NCI-H2196 (cell line): Measurements from ENCODE around the gene IMMP2L.

Source experiments
- DNase-seq: peaks from one replicate; lab custom pipeline; 2025; ENCODE audit not compliant: unreplicated experiment; lab: John Stamatoyannopoulos, UW

Gene IMMP2L

GRCh38 chr7:111558991-111559390 is 3.3 kb downstream of the IMMP2L start:
- no peak for DNase-seq

DNA sequence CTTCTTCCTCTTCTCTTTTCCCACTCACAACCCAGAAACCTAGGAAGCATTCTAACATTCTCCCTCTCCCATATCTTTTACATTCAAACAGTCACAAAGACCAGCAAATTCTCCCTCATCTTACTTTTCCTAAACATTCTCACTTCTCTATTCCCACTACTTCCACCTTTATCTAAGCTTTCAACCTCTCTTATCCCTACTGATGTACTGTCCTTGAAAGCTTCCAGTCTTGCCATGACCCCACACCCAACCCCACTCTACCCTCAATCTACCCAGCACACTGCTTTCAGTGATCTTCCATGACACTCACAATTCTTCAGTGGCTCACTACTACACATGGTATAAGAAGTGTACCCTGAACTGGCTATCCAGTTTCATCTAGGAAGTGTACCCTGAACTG is 5.3 kb downstream of the IMMP2L start:
- no peak for DNase-seq

DNA sequence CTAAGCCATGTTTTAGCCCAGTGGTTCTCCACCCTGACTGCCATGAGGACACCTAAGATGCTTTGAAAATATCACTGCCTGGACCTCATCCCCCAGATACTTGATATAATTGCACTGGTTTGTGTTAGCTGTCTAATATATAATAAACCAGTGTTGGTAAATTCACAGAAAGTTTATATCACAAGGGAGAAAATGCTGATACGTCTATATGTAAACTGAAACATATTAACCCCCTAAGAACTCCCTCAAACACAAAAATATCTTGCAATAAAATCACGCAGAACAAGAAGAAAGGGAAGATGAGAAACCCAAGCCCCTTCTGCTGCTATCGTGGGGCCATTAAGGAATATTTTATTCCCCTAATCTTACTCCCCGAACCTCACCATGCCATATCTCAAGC is 8.2 kb downstream of the IMMP2L start:
- DNase-seq: no peak

DNA sequence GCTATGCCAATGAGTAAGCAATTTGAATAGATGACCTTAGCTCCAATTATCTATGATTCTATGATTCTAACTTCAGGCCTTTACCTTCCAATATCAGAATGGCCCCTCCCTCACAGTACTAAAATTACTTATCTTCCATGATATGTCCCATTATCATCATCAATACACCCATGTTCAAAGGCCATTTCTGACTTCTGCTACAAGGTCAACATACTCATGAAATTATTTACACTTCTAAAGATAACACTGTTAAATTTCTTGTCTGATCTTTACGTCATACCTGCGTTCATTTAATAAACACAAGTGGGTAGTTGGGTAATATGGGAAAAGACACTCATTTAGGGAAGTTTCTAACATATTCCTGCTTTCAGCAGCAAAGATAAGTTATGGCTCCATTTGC is 21.2 kb downstream of the IMMP2L start:
- DNase-seq: no peak

DNA sequence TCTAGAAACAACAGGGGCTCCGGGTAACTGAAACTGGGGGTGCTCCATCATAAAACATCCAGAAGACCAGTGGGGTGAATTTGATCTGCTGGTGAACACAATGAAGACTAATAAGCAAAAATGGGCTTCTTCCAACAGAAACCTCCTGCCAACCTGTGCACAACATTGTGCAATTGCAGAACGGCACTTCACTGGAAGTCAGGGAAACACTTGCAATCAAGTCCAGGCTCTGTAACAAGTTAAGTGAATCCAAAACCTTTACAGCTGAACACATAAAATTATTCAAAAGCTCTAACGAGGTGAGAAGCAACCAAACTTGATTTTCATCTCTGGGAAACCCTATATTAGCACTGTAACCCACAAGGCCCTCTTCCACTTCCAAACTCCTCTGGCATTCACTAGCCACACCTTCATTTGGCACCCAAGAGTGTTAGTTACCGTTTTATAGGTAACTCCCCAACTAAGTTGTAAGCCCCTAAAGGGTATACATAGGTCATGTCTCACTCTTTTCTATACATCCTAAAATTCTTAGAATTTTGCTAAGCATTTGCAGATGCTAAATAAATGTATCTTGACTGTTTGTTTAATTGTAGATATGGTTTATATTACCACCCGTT is 22.0 kb downstream of the IMMP2L start:
- DNase-seq: no peak

DNA sequence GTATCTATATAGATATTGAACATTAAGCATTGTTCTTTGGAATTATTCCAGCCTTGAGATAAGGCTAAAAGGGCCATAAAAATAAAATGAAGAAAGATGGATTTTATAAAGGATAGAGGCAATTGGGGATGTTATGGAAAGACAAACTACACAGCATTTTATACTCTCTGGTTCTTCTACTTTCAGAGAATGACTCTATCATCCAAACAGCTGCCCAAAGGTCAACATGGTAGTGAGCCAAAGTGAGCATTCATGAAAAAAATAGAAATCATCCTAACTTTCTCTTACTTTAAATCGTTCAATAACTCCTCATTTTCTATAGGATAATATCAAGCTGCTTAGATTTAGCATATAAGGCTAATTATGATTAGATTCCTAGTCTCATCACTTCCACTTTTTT is 25.2 kb downstream of the IMMP2L start:
- no peak for DNase-seq

GRCh38 chr7:111535142-111535870 is 27.0 kb downstream of the IMMP2L start:
- no peak for DNase-seq

- no peak for DNase-seq
Measured at GRCh38 chr7:111532625-111533024, 29.7 kb downstream of the IMMP2L start.

DNA sequence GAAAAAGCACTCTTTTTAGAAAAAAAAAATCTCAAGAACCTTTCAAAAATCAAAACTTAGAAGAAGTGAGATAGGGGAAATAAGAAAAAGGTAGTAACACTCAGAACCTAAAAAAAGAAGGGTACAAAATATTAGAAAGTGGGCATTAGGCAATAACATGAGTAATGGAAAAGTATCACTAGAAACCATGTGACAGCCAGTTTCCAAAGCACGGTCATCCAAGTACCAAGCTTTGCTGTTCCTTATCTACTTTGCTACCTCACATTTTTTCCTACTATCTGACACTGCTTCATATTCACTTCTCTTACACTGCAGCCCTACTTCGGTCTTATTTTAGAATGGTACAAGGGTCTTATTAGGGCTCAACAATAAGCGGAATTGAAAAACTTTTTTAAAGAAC is 30.3 kb downstream of the IMMP2L start:
- DNase-seq: no peak

DNA sequence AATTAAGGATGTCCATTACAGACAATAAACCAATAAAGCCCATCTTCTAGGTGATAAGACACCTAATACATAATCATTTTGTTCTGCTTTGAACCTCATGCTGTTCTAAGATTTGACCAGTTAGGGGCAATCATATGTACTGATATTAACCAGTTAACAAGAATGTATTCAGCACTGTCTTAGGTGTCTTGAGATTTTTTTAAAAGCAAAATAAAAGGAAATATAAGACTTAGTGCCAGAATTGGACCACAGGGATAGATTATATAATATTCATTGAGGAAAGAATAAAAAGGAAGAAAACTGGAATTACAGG is 32.0 kb downstream of the IMMP2L start:
- no peak for DNase-seq

- no peak for DNase-seq
Measured at GRCh38 chr7:111529507-111530355, 32.6 kb downstream of the IMMP2L start.

GRCh38 chr7:111528331-111528730 is 34.0 kb downstream of the IMMP2L start:
- no peak for DNase-seq

DNA sequence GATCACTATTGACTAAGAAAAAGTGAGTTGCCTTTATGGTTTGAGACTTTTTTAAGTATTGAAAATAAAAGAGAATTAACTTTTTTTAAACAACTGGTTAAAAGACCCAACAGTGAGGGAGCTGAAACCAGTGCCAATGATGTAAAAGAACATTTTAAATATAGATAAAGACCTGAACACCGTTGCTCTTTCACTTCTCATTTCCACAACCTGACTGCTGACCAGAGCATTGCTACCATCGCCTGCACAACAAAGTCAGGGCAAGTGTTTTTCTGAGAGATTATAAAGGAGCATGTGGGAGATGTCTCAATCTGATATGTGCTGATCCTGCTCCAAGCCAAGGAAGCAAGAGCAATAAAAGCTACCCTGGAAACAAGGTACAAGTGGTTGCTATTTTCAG is 34.7 kb downstream of the IMMP2L start:
- DNase-seq: no peak

DNA sequence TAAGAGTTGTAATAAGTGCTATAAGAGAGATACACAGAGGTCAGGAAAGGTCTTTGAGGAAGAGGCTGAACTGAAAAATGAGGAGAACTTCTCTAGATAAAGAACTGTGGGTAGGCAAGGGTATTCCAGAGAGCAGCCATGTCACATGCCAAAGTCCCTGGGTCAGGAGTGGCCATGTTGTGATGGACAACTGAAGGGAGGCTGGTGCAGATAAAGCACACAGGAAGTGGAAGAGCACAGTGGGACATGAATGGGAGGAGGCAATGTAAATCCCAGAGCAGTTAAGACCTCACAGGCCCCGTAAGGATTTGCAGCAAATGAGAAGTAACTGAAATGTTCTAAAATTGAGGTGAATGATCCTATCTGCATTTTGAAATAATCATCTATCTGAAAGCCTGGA is 37.2 kb downstream of the IMMP2L start:
- DNase-seq: no peak

- no peak for DNase-seq
Measured at GRCh38 chr7:111521660-111522059, 40.6 kb downstream of the IMMP2L start.

DNA sequence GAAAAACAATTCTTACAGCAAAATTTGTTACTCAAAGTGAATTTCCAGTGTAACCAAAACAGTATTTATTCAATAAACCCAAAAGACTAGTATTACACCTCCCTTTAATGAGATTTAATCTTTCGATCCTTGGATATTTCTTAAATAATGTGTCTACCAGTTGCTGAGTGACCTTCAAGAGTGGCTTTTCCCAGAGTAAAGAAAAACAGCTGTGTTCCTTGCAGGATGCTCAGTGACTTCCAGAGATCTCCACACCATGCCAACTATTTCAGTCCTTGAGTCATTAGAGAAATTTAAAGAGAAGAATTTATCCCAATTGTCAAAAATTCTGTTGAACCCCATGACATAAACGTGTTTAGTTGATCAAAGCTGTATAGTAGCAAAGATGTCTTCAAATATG is 44.0 kb downstream of the IMMP2L start:
- DNase-seq: no peak

GRCh38 chr7:111517549-111517951 is 44.7 kb downstream of the IMMP2L start:
- no peak for DNase-seq

DNA sequence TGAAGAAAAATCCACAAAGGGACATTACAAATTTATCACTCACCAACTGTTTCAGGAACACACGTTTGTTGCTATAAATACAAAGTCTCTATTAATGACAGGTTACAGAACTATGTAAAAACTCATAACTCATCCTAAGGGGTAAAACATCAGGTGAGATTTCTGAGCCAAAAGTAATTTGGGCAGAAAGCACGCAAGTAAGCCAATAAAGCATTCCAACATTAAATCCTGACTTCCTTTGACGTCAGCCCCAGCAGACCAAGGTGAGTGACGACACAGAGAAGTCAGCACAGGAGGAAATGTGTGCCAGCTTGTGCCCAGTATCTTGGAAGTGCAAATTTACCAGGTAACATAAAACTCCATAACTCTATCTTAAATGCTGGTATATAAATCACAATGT is 45.7 kb downstream of the IMMP2L start:
- no peak for DNase-seq

- DNase-seq: no peak
Measured at GRCh38 chr7:111513566-111513965, 48.7 kb downstream of the IMMP2L start.

GRCh38 chr7:111511845-111512244 is 50.4 kb downstream of the IMMP2L start:
- DNase-seq: no peak

DNA sequence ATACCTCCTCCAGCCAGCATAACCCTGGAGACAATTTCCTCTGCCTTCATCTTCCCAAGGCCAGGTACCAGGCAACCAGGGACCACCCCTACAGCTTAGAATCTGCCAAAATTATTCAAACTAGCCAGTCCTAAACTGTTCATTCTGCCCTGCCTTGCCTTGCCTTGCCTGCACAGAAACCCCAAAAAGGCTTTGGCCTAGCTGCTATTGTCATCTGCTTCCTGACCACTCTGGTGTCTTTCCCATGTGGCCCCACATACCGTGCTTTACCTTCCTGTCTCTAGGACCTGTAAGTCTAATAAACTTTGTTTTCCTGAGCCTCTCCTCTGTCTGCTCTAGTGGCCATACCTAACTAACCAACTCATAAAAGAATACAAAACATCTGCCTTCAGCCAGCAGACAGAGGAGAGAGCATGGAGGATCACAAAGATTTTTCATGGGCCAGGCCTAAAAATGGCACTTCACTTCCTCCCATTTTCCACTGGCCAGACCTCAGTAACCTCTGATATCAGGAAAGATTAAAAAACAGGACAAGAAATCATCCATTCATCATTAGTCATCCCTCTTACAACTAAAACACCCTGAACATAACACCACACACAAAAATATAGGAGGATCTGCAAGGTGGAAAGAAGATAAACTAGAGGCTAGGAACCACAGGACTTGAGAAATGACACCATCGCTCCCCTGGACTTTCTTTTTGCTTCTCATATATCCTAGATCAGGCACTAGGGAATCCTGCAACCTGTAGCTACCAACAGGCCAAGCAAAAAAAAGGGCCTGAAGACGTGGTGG is 51.5 kb downstream of the IMMP2L start:
- DNase-seq: no peak
